AG04449 (cell line): ENCODE results near the gene DOK7.

Experiments
- CTCF ChIA-PET: fragments of 350-600 bp; formaldehyde crosslinking; extraction: SDS; loops from one replicate; lab custom pipeline; 2021; ENCODE audit warnings: antibody characterized with exemption; lab: Yijun Ruan, JAX
- POLR2A ChIA-PET: fragments of 400-600, 350-600 bp; formaldehyde crosslinking; extraction: SDS; loops from one replicate; lab custom pipeline; 2020; ENCODE audit warnings: antibody characterized with exemption, inconsistent platforms; lab: Yijun Ruan, JAX
- DNase-seq: peaks from one replicate; pipeline ENCODE4 v3.0.0-alpha.2; 2010; ENCODE audit warnings: low read depth, low spot score
- H3K4me3 ChIP-seq: 2 replicates; pipeline ENCODE4 v1.5.1; 2011; ENCODE audit warnings: low read depth, mild to moderate bottlenecking, control low read depth, low read length
- TF ChIP-seq, protein P1 (sequence below): IDR thresholded peaks from one replicate; pipeline ENCODE4 v1.5.1; 2011; ENCODE audit warnings: mild to moderate bottlenecking, moderate library complexity, low read length, control low read depth, inconsistent platforms; ENCODE audit not compliant: insufficient read depth; ENCODE audit errors: missing control alignments

DOK7 gene

GRCh38 chr4:3462321-3462789 lies 751 bp upstream of the DOK7 start:
- TF ChIP-seq, protein P1, sequence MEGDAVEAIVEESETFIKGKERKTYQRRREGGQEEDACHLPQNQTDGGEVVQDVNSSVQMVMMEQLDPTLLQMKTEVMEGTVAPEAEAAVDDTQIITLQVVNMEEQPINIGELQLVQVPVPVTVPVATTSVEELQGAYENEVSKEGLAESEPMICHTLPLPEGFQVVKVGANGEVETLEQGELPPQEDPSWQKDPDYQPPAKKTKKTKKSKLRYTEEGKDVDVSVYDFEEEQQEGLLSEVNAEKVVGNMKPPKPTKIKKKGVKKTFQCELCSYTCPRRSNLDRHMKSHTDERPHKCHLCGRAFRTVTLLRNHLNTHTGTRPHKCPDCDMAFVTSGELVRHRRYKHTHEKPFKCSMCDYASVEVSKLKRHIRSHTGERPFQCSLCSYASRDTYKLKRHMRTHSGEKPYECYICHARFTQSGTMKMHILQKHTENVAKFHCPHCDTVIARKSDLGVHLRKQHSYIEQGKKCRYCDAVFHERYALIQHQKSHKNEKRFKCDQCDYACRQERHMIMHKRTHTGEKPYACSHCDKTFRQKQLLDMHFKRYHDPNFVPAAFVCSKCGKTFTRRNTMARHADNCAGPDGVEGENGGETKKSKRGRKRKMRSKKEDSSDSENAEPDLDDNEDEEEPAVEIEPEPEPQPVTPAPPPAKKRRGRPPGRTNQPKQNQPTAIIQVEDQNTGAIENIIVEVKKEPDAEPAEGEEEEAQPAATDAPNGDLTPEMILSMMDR = no peak
- ChIA-PET CTCF (interaction anchor here (0.8 to 1.8 kb wide), 2 partner anchors 18 to 19 kb away, joined by 3 to 6 read pairs; no protein-coding TSS in a partner anchor), POLR2A (no interaction called here)
- H3K4me3 ChIP-seq = no peak overlapping the region
- DNase-seq = no peak

DNA sequence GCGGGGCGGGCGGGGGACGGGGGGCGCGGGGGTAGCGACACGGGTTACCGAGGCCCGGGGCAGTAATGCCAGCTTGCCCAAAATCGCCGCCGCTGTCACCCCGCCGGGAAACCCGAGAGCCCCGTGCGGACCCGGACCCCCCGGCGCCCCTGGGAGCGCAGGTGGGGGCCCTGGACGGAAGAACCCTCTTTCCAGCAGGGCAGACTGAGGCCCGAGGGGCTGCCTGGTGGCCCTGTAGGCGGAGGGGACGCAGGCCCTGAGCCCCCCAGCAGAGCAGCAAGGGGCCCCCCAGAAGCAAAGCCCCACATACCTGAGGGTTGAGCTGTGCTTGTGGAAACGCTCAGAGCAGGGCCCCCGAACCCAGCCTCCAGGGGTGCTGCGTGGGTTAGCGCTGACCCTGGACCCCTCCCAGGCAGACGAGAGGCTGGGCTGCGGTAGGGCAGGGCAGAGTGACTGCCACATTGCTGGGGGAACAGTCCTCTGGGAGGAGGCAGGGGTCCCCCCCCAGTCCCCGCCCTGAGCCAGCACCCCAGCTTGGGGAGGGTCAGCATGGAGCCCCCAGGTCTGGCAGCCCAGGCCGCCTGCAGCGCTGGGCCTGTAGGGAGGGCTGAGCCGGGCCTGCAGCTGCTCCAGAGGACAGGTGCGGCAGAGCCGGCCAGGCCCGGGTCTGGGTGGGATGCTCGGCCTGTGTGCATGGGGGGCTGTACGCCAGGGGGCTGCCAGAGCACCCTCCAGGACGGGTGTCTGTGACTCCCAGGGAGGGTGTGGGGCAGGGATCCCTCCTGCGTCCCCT lies 646 bp downstream of the DOK7 start:
- ChIA-PET CTCF (interaction anchor here (1.0 to 1.8 kb wide), 2 partner anchors 17 to 20 kb away, joined by 6 read pairs; no protein-coding TSS in a partner anchor), POLR2A (no interaction called here)
- TF ChIP-seq, protein P1 = no peak
- DNase-seq = no peak
- no peak overlapping the region for H3K4me3 ChIP-seq

GRCh38 chr4:3464349-3464905 lies 1.3 kb downstream of the DOK7 start:
- no peak for DNase-seq
- H3K4me3 ChIP-seq = no peak overlapping the region
- TF ChIP-seq, protein P1 = no peak
- ChIA-PET CTCF (interaction anchor here (1.0 kb wide), 1 partner anchor 12 kb away, joined by 3 read pairs; no protein-coding TSS in a partner anchor), POLR2A (no interaction called here)

DNA sequence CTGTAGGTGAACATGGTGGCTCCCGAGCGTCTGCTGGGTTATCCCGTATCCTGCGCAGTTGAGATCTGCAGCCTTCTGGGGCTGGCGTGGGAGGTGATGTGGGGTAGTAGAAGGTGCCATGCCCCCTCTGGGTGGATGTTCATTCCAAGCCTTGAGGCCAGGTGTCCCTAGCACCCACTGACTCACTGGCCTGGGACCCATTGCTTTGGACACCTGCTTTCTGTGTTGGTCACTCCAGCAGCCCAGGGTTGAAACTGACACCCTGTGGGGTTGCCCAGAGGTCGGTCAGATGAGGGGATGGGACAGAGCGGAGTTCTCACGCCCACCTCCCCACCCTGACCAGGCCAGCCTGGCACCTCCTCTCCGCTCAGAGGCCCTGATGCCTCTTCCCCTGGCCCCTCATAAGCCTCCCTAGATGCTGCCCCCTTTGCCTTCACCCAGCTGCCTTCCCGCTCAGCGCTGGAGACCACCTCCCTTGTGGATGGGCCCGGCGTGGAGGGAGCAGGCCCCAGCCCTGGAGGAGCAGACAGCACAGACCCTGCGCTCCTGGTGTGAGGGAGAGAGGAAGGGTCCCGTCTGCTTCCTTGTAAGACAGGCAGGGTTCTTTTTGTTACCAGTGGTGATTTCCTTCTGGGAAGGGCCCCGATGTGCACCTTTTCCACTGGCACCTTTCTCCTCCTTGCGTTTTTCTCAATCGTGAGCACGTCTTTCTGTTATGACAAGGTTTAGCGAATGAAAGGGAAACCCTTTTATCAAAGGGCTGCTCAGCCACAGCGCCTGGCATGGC lies 2.0 kb downstream of the DOK7 start:
- no peak overlapping the region for H3K4me3 ChIP-seq
- DNase-seq = no peak
- ChIA-PET CTCF (interaction anchor here (1.0 to 1.1 kb wide), 3 partner anchors 10 to 21 kb away, joined by 3 read pairs; no protein-coding TSS in a partner anchor), POLR2A (no interaction called here)
- TF ChIP-seq, protein P1 = no peak

- CTCF ChIA-PET = interaction anchor here (0.8 to 1.2 kb wide), 5 partner anchors 11 to 120 kb away, joined by 3 read pairs; no protein-coding TSS in a partner anchor
- no peak for DNase-seq
- TF ChIP-seq, protein P1 = no peak
- H3K4me3 ChIP-seq = no peak overlapping the region
- POLR2A ChIA-PET = no interaction called here
These were observed 2.9 kb downstream of the DOK7 start for GRCh38 chr4:3465698-3466671.
